Stimulated activated CD8-positive, alpha-beta memory T cell treated with anti-CD3 and anti-CD28 coated beads, Interleukin-4, amount 100 ng/mL, for 1 hour (primary cell): Measurements from ENCODE around the gene CNN2.
A peak's percentile ranks its signal among the peaks of the same experiment; 100 is the strongest.

Experiments
- DNase-seq, 2 donors: peaks; one replicate each; pipeline ENCODE4 v3.0.0-alpha.2; 2020; ENCODE audit warnings: low read depth in 2 of 2, low spot score in 1 of 2

CNN2 gene

DNA sequence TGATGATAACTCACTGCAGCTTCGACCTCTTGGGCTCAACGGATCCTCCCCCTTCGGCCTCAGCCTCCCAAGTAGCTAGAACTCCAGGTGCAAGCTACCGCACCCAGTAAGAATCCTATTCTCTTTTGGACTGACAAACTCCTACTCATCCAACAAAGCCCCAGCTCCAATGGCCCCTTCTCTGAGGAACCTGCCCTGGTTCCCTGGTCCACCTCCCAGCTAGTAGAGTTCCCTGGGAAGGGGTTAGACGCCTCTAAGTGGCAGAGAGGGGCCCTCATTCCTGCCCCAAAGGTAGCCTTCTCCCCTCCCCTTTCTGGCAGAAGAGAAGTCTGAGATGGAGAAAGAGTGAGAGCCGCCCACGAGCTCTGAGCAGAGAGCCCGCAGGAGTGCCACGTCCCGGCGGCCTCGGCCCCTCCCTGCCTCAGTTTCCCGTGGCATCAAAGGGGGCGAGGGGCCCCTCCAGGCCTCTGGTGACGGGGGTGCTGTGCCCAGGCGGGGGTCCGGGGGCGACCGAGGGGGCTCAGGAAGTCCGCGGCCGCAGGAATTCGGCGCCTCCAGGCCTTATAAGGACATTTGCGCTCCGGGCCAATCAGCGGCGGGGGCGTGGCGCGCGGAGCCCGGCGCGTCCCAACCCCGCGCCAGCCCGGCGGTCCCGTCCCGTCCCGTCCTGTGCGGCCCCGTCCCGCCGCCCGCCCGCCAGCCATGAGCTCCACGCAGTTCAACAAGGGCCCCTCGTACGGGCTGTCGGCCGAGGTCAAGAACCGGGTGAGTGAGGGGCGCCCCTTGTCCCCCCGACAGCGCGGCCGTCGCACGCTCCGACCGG, at the start of gene CNN2:
CNN2 (plus strand) TSS at position 649 of the 823 bp plus-strand sequence; CDS start at position 703, 54 bp downstream.
- peak in 1 of 2 donors; percentile 35 for DNase-seq

DNA sequence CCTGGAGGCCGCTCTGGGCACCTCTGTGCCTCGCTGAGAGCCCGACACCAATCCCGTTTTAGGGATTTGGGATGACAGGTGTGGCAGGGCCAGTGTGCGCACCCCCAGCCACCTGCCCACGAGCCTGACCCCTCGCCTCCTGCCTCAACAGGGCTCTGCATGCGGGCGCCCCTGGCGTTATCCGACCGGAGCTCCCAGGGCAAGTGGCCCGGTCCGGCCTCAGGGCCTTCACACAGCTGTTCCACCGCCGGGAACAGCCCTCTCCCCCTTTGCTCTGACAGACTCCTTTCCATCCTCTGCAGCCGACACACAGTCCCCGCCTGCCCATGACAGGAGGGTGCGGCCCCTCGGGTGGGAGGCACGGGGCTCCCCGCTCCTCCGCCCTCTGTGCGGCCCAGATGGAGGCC, 49.3 kb upstream of the CNN2 start:
- no peak for DNase-seq

- no peak for DNase-seq
These were observed 47.1 kb upstream of the CNN2 start for GRCh38 chr19:979318-979741.

DNA sequence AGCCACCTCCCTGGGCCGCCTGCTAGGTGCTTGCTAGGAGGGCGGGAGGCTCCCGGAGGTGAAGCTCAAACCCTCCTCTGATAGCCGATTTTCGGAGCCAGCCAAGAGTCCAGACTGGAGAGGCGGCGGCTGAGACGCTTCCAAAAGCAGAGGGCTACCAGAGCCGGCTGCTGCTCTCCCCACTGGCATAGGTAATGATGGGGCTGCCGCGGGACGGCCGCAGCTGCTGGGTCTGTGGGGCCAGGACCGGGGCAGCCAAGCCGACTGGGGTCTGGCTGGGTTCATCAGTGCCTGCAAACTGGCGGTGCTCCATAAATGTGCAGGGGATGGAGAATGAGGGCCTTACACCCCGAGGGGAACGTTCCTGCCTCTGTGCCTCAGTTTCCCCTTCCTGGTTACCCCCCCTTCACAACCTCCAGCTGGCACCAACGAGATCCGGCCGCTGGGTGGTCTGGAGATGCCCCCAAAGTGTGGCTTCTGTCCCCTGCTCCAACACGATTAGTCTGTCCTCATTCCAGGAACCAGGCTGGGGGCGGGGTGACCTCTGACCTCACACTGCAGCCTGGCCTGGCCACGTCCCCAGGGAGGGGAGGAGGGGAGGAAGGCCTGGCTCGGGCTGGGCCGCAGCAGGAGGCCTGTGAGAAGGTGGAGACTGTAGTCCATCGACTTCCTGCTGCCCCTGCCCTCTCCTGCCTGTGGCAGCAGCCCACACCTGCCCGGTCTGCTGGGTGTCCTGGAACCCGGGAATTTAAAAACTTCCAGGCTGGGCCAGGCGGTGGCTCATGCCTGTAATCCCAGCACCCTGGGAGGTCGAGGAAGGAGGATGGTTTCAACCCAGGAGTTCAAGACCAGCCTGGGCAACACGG, 46.0 kb upstream of the CNN2 start:
- DNase-seq = no peak

DNA sequence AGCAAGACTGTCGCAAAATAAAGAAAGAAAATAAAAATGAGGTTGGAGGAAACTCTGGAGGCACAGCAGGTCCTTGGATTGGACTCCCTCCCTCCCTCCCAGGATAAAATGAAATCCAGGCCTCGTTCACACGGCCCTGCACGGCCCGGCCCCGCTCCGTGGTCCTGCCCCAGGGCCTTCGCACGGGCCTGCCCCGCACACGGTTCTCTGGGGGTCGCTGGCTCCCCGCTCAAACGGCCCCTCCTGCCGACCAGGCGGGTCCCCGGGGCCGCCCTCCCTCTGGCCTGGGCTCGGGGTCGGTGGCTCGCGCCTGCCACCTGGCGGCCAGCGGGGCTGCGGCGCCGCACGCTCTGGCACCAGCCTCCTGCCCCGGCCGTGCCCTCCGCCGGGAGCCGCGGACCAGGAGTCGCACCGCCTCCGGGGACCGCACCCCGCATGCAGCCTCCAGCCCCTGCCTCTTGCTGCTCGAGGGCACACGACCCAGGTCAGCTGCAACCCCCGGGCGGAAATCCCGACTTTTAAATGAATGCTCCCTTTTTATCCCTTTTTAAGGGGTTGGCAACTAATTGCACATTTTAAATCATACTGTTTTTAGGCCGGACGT, 43.7 kb upstream of the CNN2 start:
- DNase-seq = peak; percentile 36 to 55

GRCh38 chr19:984165-984967, 42.0 kb upstream of the CNN2 start, which contains the start of gene WDR18:
Gene WDR18, plus strand, starts transcription at chr19:984345. Its CDS starts 9 bp downstream, at chr19:984354.
- peak; percentile 79 to 83 for DNase-seq

- no peak for DNase-seq
These were observed 40.3 kb upstream of the CNN2 start for GRCh38 chr19:986083-986482.

DNA sequence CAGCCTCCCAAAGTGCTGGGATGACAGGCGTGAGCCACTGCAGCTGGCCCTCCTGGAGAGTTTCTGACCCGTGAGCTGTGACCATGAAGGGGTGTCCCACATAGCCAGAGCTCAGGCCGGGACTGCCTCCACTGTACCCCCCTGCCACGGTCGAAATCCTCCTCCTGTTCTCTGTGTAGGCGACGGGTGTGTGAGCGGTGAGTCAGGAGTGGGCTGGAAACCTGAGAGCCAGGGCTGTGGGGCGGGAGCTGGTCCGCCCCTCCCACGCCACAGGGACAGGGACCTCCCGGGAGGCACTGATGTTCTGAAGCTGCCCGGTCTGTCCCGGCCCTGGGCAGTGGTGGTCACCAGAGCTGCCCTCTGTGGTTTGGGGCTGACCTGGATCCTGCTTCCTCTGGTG, 38.3 kb upstream of the CNN2 start:
- no peak for DNase-seq

DNA sequence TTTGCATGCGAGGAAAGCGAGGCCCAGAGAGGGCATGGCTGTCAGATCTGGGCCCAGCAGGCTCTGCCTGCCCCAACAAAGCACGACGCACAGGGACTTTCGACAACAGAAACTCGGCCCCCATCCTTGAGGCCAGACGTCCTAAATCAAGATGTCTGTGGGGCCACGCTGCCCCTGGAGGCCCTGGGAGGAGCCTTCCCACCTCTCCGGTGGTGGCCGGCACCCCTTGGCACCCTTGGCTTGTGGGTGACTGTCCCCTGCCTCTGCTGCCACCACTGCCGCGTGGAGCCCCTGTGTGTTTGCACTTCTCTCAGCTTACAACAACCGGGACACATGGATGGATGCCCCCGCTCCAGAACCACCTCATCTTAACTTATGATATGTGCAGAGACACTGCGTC, 37.9 kb upstream of the CNN2 start:
- no peak for DNase-seq

GRCh38 chr19:989381-990081, 36.9 kb upstream of the CNN2 start:
- no peak for DNase-seq

GRCh38 chr19:990119-990571, 36.3 kb upstream of the CNN2 start:
- DNase-seq = no peak

DNA sequence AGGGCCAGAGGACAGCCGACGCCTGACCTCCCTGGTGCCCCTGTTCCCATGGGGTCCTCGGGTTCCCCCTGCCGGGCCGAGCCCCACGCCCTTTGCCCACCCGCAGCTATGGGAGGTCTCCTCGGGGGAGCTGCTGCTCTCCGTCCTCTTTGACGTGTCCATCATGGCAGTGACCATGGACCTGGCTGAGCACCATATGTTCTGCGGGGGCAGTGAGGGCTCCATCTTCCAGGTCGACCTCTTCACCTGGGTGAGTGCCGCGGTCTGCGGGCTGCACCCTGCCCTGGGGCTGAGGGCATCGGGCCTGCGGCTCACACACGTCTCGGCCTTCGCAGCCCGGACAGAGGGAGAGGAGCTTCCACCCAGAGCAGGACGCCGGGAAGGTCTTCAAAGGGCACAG, 35.7 kb upstream of the CNN2 start:
- no peak for DNase-seq

GRCh38 chr19:991174-991931, 35.1 kb upstream of the CNN2 start:
- peak in 1 of 2 donors; percentile 40 for DNase-seq

DNA sequence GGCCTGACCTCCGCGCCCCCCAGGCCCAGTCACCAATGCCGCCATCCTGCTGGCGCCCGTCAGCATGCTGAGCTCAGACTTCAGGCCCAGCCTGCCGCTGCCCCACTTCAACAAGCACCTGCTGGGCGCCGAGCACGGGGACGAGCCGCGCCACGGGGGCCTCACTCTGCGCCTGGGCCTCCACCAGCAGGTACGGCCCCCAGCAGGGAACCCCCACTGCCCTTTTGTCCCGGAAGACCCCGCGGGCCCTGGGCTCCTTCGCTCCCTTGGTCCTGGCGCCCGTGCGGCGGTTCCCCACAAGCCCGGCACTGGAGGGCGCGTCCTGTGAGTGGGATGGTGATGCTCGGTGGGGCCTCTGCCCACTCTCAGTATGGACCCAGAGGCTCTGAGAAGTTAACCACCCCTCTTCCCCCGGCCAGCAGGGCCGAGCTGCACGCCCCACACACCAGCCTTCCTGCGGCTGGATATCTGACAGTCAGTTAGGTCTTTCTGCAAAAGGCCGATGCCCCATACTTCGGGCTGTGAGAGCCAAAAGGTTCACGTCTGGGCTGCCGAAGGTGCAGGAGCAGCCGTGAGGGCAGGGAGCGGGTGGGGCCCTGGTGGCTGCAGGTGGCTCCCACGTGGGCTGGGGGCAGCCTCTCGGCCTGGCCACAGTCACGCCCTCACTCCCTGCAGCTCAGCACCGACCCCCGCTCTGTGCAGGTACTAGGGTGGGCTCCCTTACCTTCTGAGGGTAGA, 34.3 kb upstream of the CNN2 start:
- no peak for DNase-seq

DNA sequence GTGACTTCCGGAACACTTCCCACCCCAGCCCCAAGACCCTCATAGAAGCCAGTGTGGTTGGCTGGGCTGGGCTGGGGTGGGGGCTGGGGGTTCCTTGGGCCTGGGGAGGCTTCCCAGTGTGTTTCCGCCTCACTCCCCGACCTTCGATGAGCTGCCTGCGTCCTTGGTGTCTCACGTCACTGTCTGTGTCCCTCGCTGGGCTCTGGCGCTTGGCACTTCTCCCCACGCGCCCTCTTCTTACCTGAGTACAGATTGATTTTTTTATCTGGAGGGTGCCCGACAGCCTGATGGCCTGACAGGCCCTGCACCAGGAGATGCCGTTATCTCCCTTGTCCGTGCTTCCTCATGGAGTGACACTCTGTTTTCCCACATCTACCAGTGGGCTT, 33.7 kb upstream of the CNN2 start:
- DNase-seq = no peak

- no peak for DNase-seq
These were observed 33.0 kb upstream of the CNN2 start for GRCh38 chr19:993361-993830.

DNA sequence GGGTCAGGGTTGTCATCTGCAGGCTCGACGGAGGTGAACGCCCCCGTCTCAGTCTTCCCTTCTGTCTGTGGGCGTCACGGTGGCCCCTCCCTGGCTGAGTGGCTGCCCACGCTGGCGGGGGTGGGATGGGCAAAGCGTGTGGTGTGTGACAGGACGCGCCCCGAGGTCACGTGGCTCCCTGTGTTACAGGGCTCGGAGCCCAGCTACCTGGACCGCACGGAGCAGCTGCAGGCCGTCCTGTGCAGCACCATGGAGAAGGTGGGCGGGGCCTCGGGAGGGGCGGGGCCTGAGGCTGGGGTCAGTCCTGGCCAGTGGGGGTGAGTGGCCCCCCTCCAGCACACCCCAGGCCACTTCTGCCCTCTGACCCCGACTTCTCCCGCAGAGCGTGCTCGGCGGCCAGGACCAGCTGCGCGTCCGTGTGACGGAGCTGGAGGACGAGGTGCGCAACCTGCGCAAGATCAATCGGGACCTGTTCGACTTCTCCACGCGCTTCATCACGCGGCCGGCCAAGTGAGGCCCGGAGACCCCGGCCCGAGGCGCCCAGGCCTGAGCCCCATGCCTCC, 32.5 kb upstream of the CNN2 start:
- no peak for DNase-seq

DNA sequence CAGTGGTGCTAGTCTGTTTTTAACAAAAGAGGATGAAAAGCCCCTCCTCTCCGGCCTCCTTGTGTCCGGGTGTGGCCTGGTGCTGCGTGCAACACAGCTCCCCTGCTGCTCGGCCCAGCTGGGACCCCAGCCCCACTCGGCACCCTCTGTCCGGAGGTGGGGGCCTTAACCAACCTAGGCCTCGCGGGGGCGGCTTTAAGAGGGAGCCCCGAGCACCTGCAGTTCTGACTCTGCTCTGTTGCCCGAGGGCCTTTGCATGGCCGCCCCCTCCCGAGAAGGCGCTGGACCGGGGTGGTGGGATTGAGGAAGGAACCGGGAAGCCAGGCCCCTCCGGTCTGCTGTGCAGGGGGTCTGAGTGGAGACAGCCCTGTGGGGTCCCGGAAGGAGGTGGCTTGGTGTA, 31.9 kb upstream of the CNN2 start:
- no peak for DNase-seq
